ENCODE data around the gene MS4A14. TPM values are rescaled to one million over a fixed set of nuclear protein-coding genes. Genes with fewer than 3 reads are reported as not detected.

The MS4A14 gene
- total and polyA plus RNA-seq, 2 donors (not counting 1 experiment from before 2014, with no cell fraction given), result 3.4 to 5.4 TPM

GRCh38 chr11:60349990-60350389 lies 46.3 kb upstream of the MS4A14 start:
- no peak for TF ChIP-seq EZH2 (IDR thresholded peaks at IDR 0.05; ENCODE audit: borderline replicate concordance, insufficient read depth, low read depth, low read length, poor library complexity, severe bottlenecking)
- TF ChIP-seq CTCF (IDR thresholded peaks at IDR 0.05), result no peak
- no peaks in the 10 kb centered on the region for H4K20me1 ChIP-seq (ENCODE audit: control insufficient read depth, insufficient read depth, low read length, poor library complexity, severe bottlenecking)
- H3K27me3 ChIP-seq (replicated peaks in 1 of 4; ENCODE audit: control extremely low read depth in 1 of 4, control insufficient read depth in 3 of 4, insufficient read depth in 4 of 4, low read length in 3 of 4), result no peaks in the 10 kb centered on the region
- DNase-seq (no peak), ATAC-seq (ENCODE audit: low read depth) (no peak)
- no peak overlapping the region for H3K4me2 ChIP-seq (replicated peaks; ENCODE audit: low read depth, low read length, poor library complexity, severe bottlenecking)
- no peak overlapping the region for H3K4me3 ChIP-seq (ENCODE audit: control extremely low read depth in 1 of 5, extremely low read depth in 1 of 5, insufficient read depth in 1 of 5, low read depth in 2 of 5, low read length in 4 of 5)
- intact Hi-C loops (cut with micrococcal nuclease), result loop anchor here (2.0 kb wide), 1 partner anchor 13 kb away; no protein-coding TSS in a partner anchor
- no peak overlapping the region for H3K4me3 Mint-ChIP-seq
- ChIA-PET POLR2A (interaction anchor here (0.6 kb wide), 1 partner anchor 175 kb away, joined by 7 read pairs; no protein-coding TSS in a partner anchor), CTCF (interaction anchor here (0.6 to 11.2 kb wide), 14 partner anchors 10 to 480 kb away, joined by 3 to 153 read pairs (median 16); partner anchors contain the start of gene MS4A15)
- no peak overlapping the region for H3K9ac ChIP-seq (ENCODE audit: low read length)
- no peaks in the 10 kb centered on the region for H3K27me3 Mint-ChIP-seq
- H3K9me3 Mint-ChIP-seq (ENCODE audit: insufficient read depth), result peaks cover 5% of the 10 kb centered on the region
- peaks cover 24% of the 10 kb centered on the region for H3K4me1 Mint-ChIP-seq
- no peaks in the 10 kb centered on the region for H3K36me3 ChIP-seq (replicated peaks in 1 of 2; ENCODE audit: control extremely low read depth in 1 of 2, control insufficient read depth in 1 of 2, extremely low read depth in 1 of 2, insufficient read depth in 2 of 2, low read length in 1 of 2)
- H3K27ac ChIP-seq (ENCODE audit: low read length in 2 of 2), result no peak overlapping the region
- H3K9me3 ChIP-seq (ENCODE audit: control extremely low read depth in 1 of 3, control insufficient read depth in 2 of 3, insufficient read depth in 1 of 3, low read length in 2 of 3), result peaks cover 0 to 3% (median 0%) of the 10 kb centered on the region in 3 donors
- H3K4me1 ChIP-seq (ENCODE audit: control insufficient read depth in 2 of 2, insufficient read depth in 2 of 2, low read length in 2 of 2), result peaks cover 22 to 26% of the 10 kb centered on the region in 2 donors
- 83% methylated on average over 1 of the region's 1 CpG for WGBS (ENCODE audit: insufficient coverage)
- H3K79me2 ChIP-seq (ENCODE audit: control insufficient read depth, insufficient read depth, low read length), result no peaks in the 10 kb centered on the region
- H3K27ac Mint-ChIP-seq, result no peak overlapping the region
- H2AFZ ChIP-seq (ENCODE audit: insufficient read depth, low read depth, low read length, poor library complexity, severe bottlenecking), result no peak overlapping the region

GRCh38 chr11:60357771-60358170 lies 38.5 kb upstream of the MS4A14 start:
- TF ChIP-seq CTCF (IDR thresholded peaks at IDR 0.05) (no peak), EZH2 (IDR thresholded peaks at IDR 0.05; ENCODE audit: borderline replicate concordance, insufficient read depth, low read depth, low read length, poor library complexity, severe bottlenecking) (no peak)
- POLR2A ChIA-PET, result no interaction called here
- DNase-seq (peak; percentile 82), ATAC-seq (ENCODE audit: low read depth) (peak; percentile 65)
- CTCF ChIA-PET, result interaction anchor here (1.0 kb wide), 3 partner anchors 10 to 125 kb away, joined by 3 read pairs; partner anchors contain the start of gene MS4A1
- Histone ChIP-seq H4K20me1 (ENCODE audit: control insufficient read depth, insufficient read depth, low read length, poor library complexity, severe bottlenecking) (no peaks in the 10 kb centered on the region), H3K27ac (ENCODE audit: low read length in 2 of 2) (peak overlapping the region; percentile 34 to 41), H3K36me3 (replicated peaks in 1 of 2; ENCODE audit: control extremely low read depth in 1 of 2, control insufficient read depth in 1 of 2, extremely low read depth in 1 of 2, insufficient read depth in 2 of 2, low read length in 1 of 2) (no peaks in the 10 kb centered on the region), H3K9me3 (ENCODE audit: control extremely low read depth in 1 of 3, control insufficient read depth in 2 of 3, insufficient read depth in 1 of 3, low read length in 2 of 3) (peaks cover 2 to 24% (median 20%) of the 10 kb centered on the region in 3 donors), H3K27me3 (replicated peaks in 1 of 4; ENCODE audit: control extremely low read depth in 1 of 4, control insufficient read depth in 3 of 4, insufficient read depth in 4 of 4, low read length in 3 of 4) (no peaks in the 10 kb centered on the region), H3K4me2 (replicated peaks; ENCODE audit: low read depth, low read length, poor library complexity, severe bottlenecking) (peak overlapping the region; percentile 47), H3K4me3 (ENCODE audit: control extremely low read depth in 1 of 5, extremely low read depth in 1 of 5, insufficient read depth in 1 of 5, low read depth in 2 of 5, low read length in 4 of 5) (peak overlapping the region in 1 of 5 experiments; percentile 1), H3K4me1 (ENCODE audit: control insufficient read depth in 2 of 2, insufficient read depth in 2 of 2, low read length in 2 of 2) (peaks cover 27 to 32% of the 10 kb centered on the region in 2 donors), H3K79me2 (ENCODE audit: control insufficient read depth, insufficient read depth, low read length) (peaks cover 25% of the 10 kb centered on the region), H3K9ac (ENCODE audit: low read length) (no peak overlapping the region), H2AFZ (ENCODE audit: insufficient read depth, low read depth, low read length, poor library complexity, severe bottlenecking) (no peak overlapping the region)
- H3K27ac Mint-ChIP-seq, result peak overlapping the region; percentile 38
- intact Hi-C loops (cut with micrococcal nuclease), result no loop called here
- peaks cover 38% of the 10 kb centered on the region for H3K4me1 Mint-ChIP-seq
- WGBS (ENCODE audit: insufficient coverage), result no CpG with 5 or more reads among the region's 2 CpGs
- peak overlapping the region; percentile 30 for H3K4me3 Mint-ChIP-seq
- peaks cover 9% of the 10 kb centered on the region for H3K9me3 Mint-ChIP-seq (ENCODE audit: insufficient read depth)
- H3K27me3 Mint-ChIP-seq, result no peaks in the 10 kb centered on the region
